Ovary (tissue), 9 donors: ENCODE data around the gene OR52M1. TPM values are rescaled to one million over a fixed set of nuclear protein-coding genes. Genes with fewer than 3 reads are reported as not detected.

Experiments used
- DNase-seq, 5 donors: peaks; one replicate each; pipeline ENCODE4 v3.0.0-alpha.2; 2019 to 2020
- H3K27ac ChIP-seq, 2 donors: fragments of 200-600 bp; one replicate each; pipeline versions ENCODE4 v1.5.1 to v1.8.0; 2019 to 2022
- H3K27me3 ChIP-seq: fragments of 200-600 bp; one replicate; pipeline ENCODE4 v1.8.0; 2022
- H3K36me3 ChIP-seq: fragments of 200-600 bp; sonication (generic); one replicate; pipeline ENCODE4 v1.5.1; 2019
- H3K4me1 ChIP-seq: one replicate; pipeline ENCODE4 v1.8.1; 2013; ENCODE audit warnings: mild to moderate bottlenecking, moderate library complexity; ENCODE audit not compliant: insufficient read depth
- H3K4me3 ChIP-seq: fragments of 200-600 bp; sonication (generic); one replicate; pipeline ENCODE4 v1.5.1; 2017
- H3K9me3 ChIP-seq, 2 donors: fragments of 200-600 bp in 1 of 2; sonication (generic) in 1 of 2; one replicate each; pipeline versions ENCODE4 v1.5.1 to v1.8.1; 2013 to 2019; ENCODE audit warnings: mild to moderate bottlenecking in 1 of 2, moderate library complexity in 1 of 2
- EP300 ChIP-seq: sonication (generic); formaldehyde crosslinking; IDR thresholded peaks from one replicate; pipeline ENCODE4 v1.6.1; 2017; ENCODE audit warnings: antibody characterized with exemption
- POLR2A ChIP-seq: fragments of 450-650 bp; IDR thresholded peaks from one replicate; pipeline ENCODE4 v1.6.1; 2017; ENCODE audit warnings: antibody characterized with exemption, mild to moderate bottlenecking, moderate library complexity
- WGBS, 3 donors: extraction: QIAGEN DNeasy Blood & Tissue Kit in 1 of 3; methylation state at CpG; one replicate each; pipeline versions ENCODE4 v1.1.5 to v1.1.7; 2013 to 2017; 5-methylcytosine and 5-hydroxymethylcytosine counted together
- intact Hi-C, 4 donors: fragments of 100-400 bp; cut with DNase I; formaldehyde crosslinking; loops; one replicate each; pipeline versions ENCODE4 v1.11.0 to v1.15.1; 2022 to 2023
- polyA plus RNA-seq, 2 donors: library from polyadenylated mRNA; stranded (reverse); fragments of 200-250 nt in 1 of 2; fragments of 350-450 nt in 1 of 2; fragmentation: Illumina TruSeq in 1 of 2; extraction: RNeasy Lipid Tissue Mini Kit (QIAGEN cat#74804) in 1 of 2; gene quantifications; one replicate each; pipeline ENCODE4 v1.2.3, GENCODE V29; 2013 to 2014
- total RNA-seq, 7 donors: library from RNA; depleted of rRNA in 2 of 7; stranded (reverse); fragments of >200 nt in 2 of 7; fragmentation: NEBNext Ultra II Directional in 3 of 7; extraction: Animal tissue kit (Norgen Biotek cat#: 25700) in 3 of 7; gene quantifications; one replicate each; pipeline versions ENCODE4 v1.1.0 to v1.2.4, GENCODE V29; 2016 to 2023
- TF ChIP-seq, protein P1 (sequence below), 3 donors: fragments of 450-650 bp in 2 of 3; fragments of 200-600 bp in 1 of 3; IDR thresholded peaks; one replicate each; pipeline versions ENCODE4 v1.5.1 to v1.8.0; 2016 to 2022; ENCODE audit warnings: antibody characterized with exemption in 3 of 3, mild to moderate bottlenecking in 1 of 3
- donor health status: DM: no; HTN: no; CAD: no; lungs with moderate emphysema.
- donor health status: DM: no; HTN: no; CAD: no.
- donor health status: Bipolar disorder and iron deficiency.
- donor health status: DM: yes; HTN: yes; CAD: no.
- donor health status: DM: no; HTN: no; CAD: no.
- donor health status: DM: yes; HTN: yes; CAD: no.

Gene OR52M1
- total and polyA plus RNA-seq, 9 donors = not detected

DNA sequence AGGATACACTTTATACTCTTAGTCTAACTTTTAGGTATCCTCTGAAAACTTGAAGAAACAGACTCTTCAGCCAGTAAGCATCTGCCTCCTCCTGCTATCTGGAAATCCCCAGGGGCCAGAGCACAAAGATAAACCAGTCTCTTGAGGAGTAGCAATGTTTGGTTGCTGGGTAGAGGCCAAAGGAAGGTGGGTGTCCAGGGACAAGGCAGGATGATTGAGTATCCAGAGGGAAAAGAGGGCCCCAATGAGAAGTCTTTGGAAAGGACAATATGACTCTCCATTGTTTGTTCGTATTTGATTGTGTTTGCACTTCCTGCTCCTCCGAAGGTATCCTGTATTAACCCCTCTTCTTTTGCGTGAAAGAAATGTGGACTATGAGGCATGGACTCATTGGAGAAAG, 44.0 kb downstream of the OR52M1 start:
- no peak overlapping the region for H3K4me3 ChIP-seq
- no peak for DNase-seq
- intact Hi-C loops = no loop called here
- H3K9me3 ChIP-seq = no peaks in the 10 kb centered on the region
- no peaks in the 10 kb centered on the region for H3K27me3 ChIP-seq
- H3K27ac ChIP-seq = no peak overlapping the region
- H3K4me1 ChIP-seq = no peaks in the 10 kb centered on the region
- no peaks in the 10 kb centered on the region for H3K36me3 ChIP-seq
- WGBS, 3 donors = 70 to 78% (median 74%) methylated on average over 3 of the region's 3 CpGs
- TF ChIP-seq POLR2A = no peak
- TF ChIP-seq, protein P1, sequence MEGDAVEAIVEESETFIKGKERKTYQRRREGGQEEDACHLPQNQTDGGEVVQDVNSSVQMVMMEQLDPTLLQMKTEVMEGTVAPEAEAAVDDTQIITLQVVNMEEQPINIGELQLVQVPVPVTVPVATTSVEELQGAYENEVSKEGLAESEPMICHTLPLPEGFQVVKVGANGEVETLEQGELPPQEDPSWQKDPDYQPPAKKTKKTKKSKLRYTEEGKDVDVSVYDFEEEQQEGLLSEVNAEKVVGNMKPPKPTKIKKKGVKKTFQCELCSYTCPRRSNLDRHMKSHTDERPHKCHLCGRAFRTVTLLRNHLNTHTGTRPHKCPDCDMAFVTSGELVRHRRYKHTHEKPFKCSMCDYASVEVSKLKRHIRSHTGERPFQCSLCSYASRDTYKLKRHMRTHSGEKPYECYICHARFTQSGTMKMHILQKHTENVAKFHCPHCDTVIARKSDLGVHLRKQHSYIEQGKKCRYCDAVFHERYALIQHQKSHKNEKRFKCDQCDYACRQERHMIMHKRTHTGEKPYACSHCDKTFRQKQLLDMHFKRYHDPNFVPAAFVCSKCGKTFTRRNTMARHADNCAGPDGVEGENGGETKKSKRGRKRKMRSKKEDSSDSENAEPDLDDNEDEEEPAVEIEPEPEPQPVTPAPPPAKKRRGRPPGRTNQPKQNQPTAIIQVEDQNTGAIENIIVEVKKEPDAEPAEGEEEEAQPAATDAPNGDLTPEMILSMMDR (IDR thresholded peaks at IDR 0.05) = no peak
- TF ChIP-seq EP300 = no peak

DNA sequence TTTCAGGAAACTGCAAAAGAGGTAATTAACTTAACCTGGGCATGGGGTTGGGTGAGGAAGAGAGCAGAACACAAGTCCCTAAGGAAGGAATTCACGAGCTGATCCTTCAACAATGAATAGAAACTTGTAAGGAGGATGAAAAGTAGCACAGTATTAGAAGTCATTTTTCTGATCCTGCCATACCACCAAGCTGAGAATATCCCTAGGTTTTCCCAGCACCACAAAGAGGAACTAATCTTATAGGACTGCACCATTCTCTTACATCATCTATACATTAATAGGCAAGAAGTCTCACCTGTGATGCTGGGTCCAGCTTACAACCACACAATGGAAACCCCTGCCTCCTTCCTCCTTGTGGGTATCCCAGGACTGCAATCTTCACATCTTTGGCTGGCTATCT, 48.7 kb downstream of the OR52M1 start, which contains the start of gene OR52I1:
TSS of gene OR52I1 (plus strand) at position 301 of the 400 bp plus-strand sequence. CDS start at position 301, 0 bp downstream.
- no peaks in the 10 kb centered on the region for H3K27me3 ChIP-seq
- no peaks in the 10 kb centered on the region for H3K36me3 ChIP-seq
- H3K4me3 ChIP-seq = no peak within 1 kb of the TSS
- intact Hi-C loops = no loop called here
- no peaks in the 10 kb centered on the region for H3K4me1 ChIP-seq
- 22 to 62% (median 32%) methylated on average over 1 of the region's 1 CpG for WGBS, 3 donors
- DNase-seq = no peak
- no peak for TF ChIP-seq POLR2A
- no peak for TF ChIP-seq EP300
- TF ChIP-seq, protein P1 (IDR thresholded peaks at IDR 0.05) = no peak
- H3K27ac ChIP-seq = no peak within 1 kb of the TSS
- no peaks in the 10 kb centered on the region for H3K9me3 ChIP-seq

Other genes starting within 250 kb of the OR52M1 start
- gene OR52B4, start 176.8 kb upstream of the OR52M1 start, total RNA-seq = under 1 TPM in 1 of 7 donors, not detected in 6; 0.30 TPM
- not detected for gene OR52B4, start 176.8 kb upstream of the OR52M1 start, polyA plus RNA-seq
- gene TRIM21, start 151.5 kb upstream of the OR52M1 start, total RNA-seq = 10 to 100 TPM; 13.2 to 25.1 (median 20.8) TPM
- gene TRIM21, start 151.5 kb upstream of the OR52M1 start, polyA plus RNA-seq = 10 to 100 TPM; 21.1 to 51.9 TPM
- under 1 TPM in 3 of 7 donors, not detected in 4; 0.25 to 0.85 (median 0.74) TPM for gene OR52K2, start 95.9 kb upstream of the OR52M1 start, total RNA-seq
- gene OR52K2, start 95.9 kb upstream of the OR52M1 start, polyA plus RNA-seq = not detected
- under 1 TPM in 6 of 7 donors, not detected in 1; 0.20 to 0.37 (median 0.34) TPM for gene OR52K1, start 62.5 kb upstream of the OR52M1 start, total RNA-seq
- gene OR52K1, start 62.5 kb upstream of the OR52M1 start, polyA plus RNA-seq = under 1 TPM; 0.05 to 0.07 TPM
- gene OR52I2, start 36.6 kb downstream of the OR52M1 start, total RNA-seq = not detected
- gene OR52I2, start 36.6 kb downstream of the OR52M1 start, polyA plus RNA-seq = not detected
- not detected for gene OR52I1, start 48.8 kb downstream of the OR52M1 start, total RNA-seq
- not detected for gene OR52I1, start 48.8 kb downstream of the OR52M1 start, polyA plus RNA-seq
- 10 to 100 TPM; 13.2 to 18.7 (median 16.1) TPM for gene TRIM68, start 63.0 kb downstream of the OR52M1 start, total RNA-seq
- 10 to 100 TPM; 14.1 to 19.9 TPM for gene TRIM68, start 63.0 kb downstream of the OR52M1 start, polyA plus RNA-seq
- not detected for gene OR51D1, start 92.3 kb downstream of the OR52M1 start, total RNA-seq
- not detected for gene OR51D1, start 92.3 kb downstream of the OR52M1 start, polyA plus RNA-seq
- 1 to 10 TPM in 1 of 7 donors, under 1 TPM in 5, not detected in 1; 0.12 to 1.4 (median 0.27) TPM for gene OR51E1, start 98.8 kb downstream of the OR52M1 start, total RNA-seq
- gene OR51E1, start 98.8 kb downstream of the OR52M1 start, polyA plus RNA-seq = 1 to 10 TPM; 1.6 to 3.5 TPM
- under 1 TPM in 4 of 7 donors, not detected in 3; 0.11 to 0.65 (median 0.23) TPM for gene OR51E2, start 152.7 kb downstream of the OR52M1 start, total RNA-seq
- gene OR51E2, start 152.7 kb downstream of the OR52M1 start, polyA plus RNA-seq = 1 to 10 TPM in 1 of 2 donors, under 1 TPM in 1; 0.67 to 2.0 TPM
- gene MMP26, start 159.6 kb downstream of the OR52M1 start, total RNA-seq = under 1 TPM in 1 of 7 donors, not detected in 6; 0.23 TPM
- gene MMP26, start 159.6 kb downstream of the OR52M1 start, polyA plus RNA-seq = not detected
- gene OR51F1, start 224.7 kb downstream of the OR52M1 start, total RNA-seq = not detected
- gene OR51F1, start 224.7 kb downstream of the OR52M1 start, polyA plus RNA-seq = not detected